HG02610 (cell line): Measurements from ENCODE around the gene VPS35.

Experiments
- ATAC-seq: cut with Tn5 transposase; IDR thresholded peaks from one replicate; pipeline ENCODE4 v1.9.1; 2021; ENCODE audit warnings: mild to moderate bottlenecking, moderate library complexity; ENCODE audit not compliant: unreplicated experiment

Gene VPS35

DNA sequence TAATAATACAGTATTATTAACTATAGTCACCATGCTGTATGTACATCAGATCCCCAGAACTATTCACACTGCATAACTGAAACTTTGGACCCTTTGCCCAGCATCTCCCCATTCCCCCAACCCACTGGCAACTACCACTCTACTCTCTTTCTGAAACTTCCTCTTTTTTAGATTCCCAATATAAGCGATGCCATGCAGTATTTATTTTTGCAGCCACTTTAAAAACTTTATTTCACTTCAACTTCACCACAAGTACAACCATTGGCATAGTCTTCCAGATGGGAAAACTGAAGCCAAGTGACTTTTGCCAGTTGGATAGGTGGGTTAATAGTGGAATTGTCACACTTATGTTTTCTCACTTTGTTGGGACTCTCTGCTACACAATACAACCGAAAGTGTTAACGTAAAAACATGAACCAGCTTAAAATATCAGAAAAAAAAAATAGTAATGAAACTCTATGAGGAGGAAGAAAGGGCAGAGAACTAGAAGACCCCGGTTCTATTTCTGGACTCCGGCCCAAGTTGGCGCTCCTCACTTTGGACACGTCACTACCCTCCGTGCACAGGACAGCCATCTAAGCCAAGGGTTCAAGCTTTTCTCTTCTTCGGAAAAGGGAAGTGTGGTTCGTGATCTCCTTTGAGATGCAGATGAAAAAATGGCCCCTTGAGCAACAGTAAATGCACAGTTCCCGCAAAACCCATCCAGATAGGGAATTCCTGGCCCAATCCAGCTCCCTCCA is 68.5 kb downstream of the VPS35 start:
- ATAC-seq = no peak

DNA sequence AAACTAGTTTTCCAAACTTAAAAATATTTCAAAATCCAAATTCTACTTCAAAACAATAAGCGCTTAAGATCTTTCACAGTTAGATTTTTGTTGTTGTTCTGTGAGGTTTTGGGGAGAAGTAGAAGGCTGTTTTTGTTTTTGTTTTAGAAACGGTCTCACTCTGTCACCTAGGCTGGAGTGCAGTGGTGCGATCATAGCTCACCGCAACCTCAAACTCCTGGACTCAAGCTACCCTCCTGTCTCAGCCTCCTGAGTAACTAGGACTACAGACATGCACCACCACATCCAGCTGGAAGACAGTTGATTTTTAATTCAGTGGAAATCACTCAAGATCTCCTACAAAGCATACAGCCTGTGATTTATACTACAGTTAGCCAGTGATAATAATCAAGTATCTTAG is 70.5 kb downstream of the VPS35 start:
- no peak for ATAC-seq

DNA sequence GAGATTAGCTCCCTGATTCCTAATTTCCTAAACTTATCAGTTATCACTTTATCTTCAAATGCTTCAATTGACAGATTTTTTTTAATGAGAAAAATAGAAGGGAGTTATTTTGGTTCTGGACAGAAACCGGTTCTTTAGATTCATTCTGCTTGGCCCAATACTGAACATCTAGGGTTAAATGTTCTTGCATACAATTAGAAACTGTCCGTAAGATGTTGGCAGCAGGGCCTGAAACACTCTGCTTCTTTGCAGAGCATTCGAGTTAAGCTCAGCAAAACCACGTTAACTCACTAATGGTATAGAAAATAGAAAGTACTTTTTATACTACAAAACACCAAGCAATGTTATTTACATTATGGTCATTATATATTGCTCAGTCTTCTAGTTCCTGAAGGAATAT is 75.0 kb downstream of the VPS35 start:
- ATAC-seq = no peak

DNA sequence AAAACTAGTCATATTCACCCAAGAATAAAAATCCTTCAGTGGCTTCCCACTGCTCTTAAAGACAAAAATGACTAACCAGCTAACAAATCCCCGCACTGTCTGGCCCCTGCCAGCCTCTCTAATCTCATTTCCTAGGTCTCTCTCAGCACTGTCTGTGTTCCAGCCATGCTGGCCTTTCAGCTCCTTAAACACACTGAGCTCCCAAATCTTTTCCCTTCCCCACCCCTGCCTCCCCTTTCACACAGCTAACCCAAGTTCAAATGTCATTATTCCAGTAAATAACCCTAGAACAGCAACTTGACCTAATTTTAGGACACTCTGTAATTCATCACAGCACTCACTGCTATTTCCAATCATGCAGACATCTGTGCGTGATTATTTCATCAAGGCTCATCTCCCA is 75.6 kb downstream of the VPS35 start:
- no peak for ATAC-seq

DNA sequence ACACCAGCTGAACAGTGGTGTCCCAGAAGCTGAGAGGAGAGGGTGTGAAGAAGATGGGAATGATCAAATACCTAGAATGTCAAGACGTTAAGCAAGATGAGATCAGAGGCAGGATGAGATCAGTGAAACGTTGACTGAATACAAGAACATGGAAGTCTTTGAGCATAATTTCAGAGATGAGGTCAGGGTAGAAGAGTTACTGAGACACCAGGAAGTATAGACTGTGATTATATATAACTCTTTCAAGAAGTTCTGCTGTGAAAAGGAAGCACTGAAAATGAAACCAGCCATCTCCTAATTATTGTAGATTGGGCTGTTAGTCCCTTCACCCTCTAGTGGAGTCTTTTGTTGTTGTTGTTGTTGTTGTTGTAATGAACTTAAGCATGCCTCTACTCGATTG is 76.9 kb downstream of the VPS35 start:
- peak; percentile 72 for ATAC-seq

DNA sequence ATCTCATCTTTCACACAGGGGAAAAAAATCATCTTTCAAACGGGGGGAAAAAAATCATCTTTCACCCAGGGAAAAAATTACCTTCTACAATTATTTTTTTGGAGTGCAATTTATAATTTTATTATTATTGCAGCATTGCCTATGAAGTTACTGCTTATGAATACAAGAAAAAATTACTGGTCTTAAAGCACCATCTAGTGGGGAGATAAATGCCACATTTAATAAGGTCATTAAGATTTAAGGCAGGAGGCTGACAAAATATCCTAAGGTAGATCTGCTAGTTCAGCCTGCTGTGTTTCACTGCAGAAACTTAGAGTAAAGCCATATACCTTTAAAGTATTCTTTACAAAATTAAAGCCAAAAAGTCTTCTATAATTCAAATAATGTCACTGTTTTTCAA is 81.4 kb downstream of the VPS35 start:
- ATAC-seq = no peak

DNA sequence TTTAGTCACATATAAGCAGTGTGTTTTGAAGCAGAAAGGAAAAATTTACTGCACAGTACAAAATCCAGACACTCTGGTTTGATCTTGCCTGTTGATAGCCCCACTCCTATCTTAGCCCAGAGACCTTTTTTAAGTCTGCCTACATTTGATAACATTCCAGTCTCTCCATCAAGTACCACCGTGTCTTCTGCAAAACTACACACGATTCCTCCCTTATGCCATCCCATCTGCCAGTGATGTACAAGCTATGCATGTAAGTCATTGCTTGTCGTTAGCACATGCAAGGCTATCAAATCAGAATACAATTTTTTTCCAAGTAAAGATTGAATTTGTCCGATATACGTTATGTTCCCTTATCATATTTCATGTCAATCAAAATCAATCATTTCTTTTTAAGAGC is 82.7 kb downstream of the VPS35 start:
- no peak for ATAC-seq
